Stimulated activated CD4-positive, alpha-beta T cell treated with anti-CD3 and anti-CD28 coated beads, Interleukin-15, amount 100 ng/mL, for 48 hours (primary cell): ENCODE data around the gene CCNL2.
"Not testable (repeated sequence)": the region's sequence is repeated elsewhere in the genome, so short reads cannot be mapped to it uniquely, and the experiment has no call there.

Experiments
- DNase-seq, 2 donors: peaks; one replicate each; pipeline ENCODE4 v3.0.0-alpha.2; 2020; ENCODE audit warnings: low read depth in 2 of 2

Gene CCNL2

GRCh38 chr1:1419813-1420653, 20.9 kb upstream of the CCNL2 start:
- DNase-seq: no peak

GRCh38 chr1:1419363-1419812, 20.3 kb upstream of the CCNL2 start:
- DNase-seq: no peak

GRCh38 chr1:1418464-1419362, 19.6 kb upstream of the CCNL2 start:
- no peak for DNase-seq

- DNase-seq: not testable (repeated sequence)
These were observed 18.8 kb upstream of the CCNL2 start for GRCh38 chr1:1417825-1418463.

GRCh38 chr1:1417396-1417795, 18.3 kb upstream of the CCNL2 start:
- not testable (repeated sequence) for DNase-seq

GRCh38 chr1:1415751-1416150, 16.6 kb upstream of the CCNL2 start:
- DNase-seq: no peak

- DNase-seq: not testable (repeated sequence)
These were observed 13.3 kb upstream of the CCNL2 start for GRCh38 chr1:1412311-1412902.

GRCh38 chr1:1411626-1412025, 12.5 kb upstream of the CCNL2 start:
- DNase-seq: no peak

GRCh38 chr1:1410238-1410637, 11.1 kb upstream of the CCNL2 start:
- DNase-seq: not testable (repeated sequence)

GRCh38 chr1:1407636-1408318, 8.6 kb upstream of the CCNL2 start:
- DNase-seq: no peak

GRCh38 chr1:1406821-1407635, 7.9 kb upstream of the CCNL2 start, which contains the start of gene MRPL20:
Gene MRPL20 (minus strand): TSS chr1:1407293. CDS start chr1:1407217, 76 bp downstream.
- DNase-seq: peak; percentile 93

GRCh38 chr1:1406101-1406820, 7.1 kb upstream of the CCNL2 start:
- no peak for DNase-seq

- DNase-seq: no peak
These were observed 4.5 kb upstream of the CCNL2 start for GRCh38 chr1:1403653-1404052.

GRCh38 chr1:1402901-1403392, 3.8 kb upstream of the CCNL2 start:
- DNase-seq: not testable (repeated sequence)

GRCh38 chr1:1402072-1402900, 3.2 kb upstream of the CCNL2 start:
- peak in 1 of 2 donors; percentile 37 for DNase-seq

- no peak for DNase-seq
These were observed 2.4 kb upstream of the CCNL2 start for GRCh38 chr1:1401457-1402010.

GRCh38 chr1:1400576-1401456, 1.7 kb upstream of the CCNL2 start:
- no peak for DNase-seq
